ENCODE data around the gene BCAT1. TPM values are rescaled to one million over a fixed set of nuclear protein-coding genes. Genes with fewer than 3 reads are reported as not detected.

Gene BCAT1
- total and polyA plus RNA-seq, 2 donors (not counting 1 experiment from before 2014, with no cell fraction given), result 0.33 to 9.6 TPM

DNA sequence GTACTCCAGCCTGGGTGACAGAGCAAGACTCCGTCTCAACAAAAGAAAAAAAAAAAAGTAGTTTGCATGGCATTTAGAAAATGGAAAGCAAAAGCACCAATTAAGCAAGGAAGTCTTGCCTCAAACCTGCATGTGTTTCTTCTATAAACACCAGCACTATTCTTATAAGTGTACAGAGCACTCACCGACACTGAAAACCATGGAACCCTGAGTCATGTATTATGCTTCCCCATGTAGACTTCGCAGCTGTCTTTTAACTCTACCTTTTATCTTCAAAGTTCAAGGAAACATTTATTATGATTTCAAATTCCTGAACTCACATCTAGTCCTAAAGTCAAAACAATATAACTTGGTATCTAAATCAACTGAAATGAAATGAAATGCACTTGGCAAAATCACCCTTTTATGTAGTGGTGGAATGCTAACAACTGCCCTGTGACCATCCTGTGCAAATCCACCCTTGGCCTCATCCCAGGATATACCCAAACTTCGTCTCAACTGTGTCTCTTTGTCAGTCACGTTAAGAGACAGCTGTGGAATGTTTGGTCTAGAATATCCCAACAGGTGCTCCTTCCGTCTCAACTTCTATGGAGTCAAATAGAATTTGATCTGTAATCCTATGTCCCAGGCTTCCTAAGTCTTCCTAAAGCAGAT, 4.8 kb downstream of the BCAT1 start:
- H3K4me1 Mint-ChIP-seq, result peaks cover 36% of the 10 kb centered on the region
- intact Hi-C loops (cut with micrococcal nuclease), result no loop called here
- peaks cover 13% of the 10 kb centered on the region for H3K27me3 Mint-ChIP-seq

More for the DNA sequence above, 4.8 kb downstream of the BCAT1 start:
- Histone ChIP-seq H3K4me1 (ENCODE audit: control insufficient read depth in 2 of 2, insufficient read depth in 2 of 2, low read length in 2 of 2) (peaks cover 18 to 20% of the 10 kb centered on the region in 2 donors), H3K79me2 (ENCODE audit: control insufficient read depth, insufficient read depth, low read length) (no peaks in the 10 kb centered on the region), H3K27me3 (replicated peaks in 1 of 4; ENCODE audit: control extremely low read depth in 1 of 4, control insufficient read depth in 3 of 4, insufficient read depth in 4 of 4, low read length in 3 of 4) (peaks cover 0 to 16% (median 9%) of the 10 kb centered on the region in 4 experiments), H3K9ac (ENCODE audit: low read length) (no peak overlapping the region), H2AFZ (ENCODE audit: insufficient read depth, low read depth, low read length, poor library complexity, severe bottlenecking) (no peak overlapping the region), H3K9me3 (ENCODE audit: control extremely low read depth in 1 of 3, control insufficient read depth in 2 of 3, insufficient read depth in 1 of 3, low read length in 2 of 3) (no peaks in the 10 kb centered on the region), H3K4me2 (replicated peaks; ENCODE audit: low read depth, low read length, poor library complexity, severe bottlenecking) (no peak overlapping the region), H4K20me1 (ENCODE audit: control insufficient read depth, insufficient read depth, low read length, poor library complexity, severe bottlenecking) (no peaks in the 10 kb centered on the region), H3K4me3 (ENCODE audit: control extremely low read depth in 1 of 5, extremely low read depth in 1 of 5, insufficient read depth in 1 of 5, low read depth in 2 of 5, low read length in 4 of 5) (no peak overlapping the region), H3K27ac (ENCODE audit: low read length in 2 of 2) (no peak overlapping the region), H3K36me3 (replicated peaks in 1 of 2; ENCODE audit: control extremely low read depth in 1 of 2, control insufficient read depth in 1 of 2, extremely low read depth in 1 of 2, insufficient read depth in 2 of 2, low read length in 1 of 2) (no peaks in the 10 kb centered on the region)
- ATAC-seq (ENCODE audit: low read depth), result no peak
- POLR2A ChIA-PET, result interaction anchor here (0.7 kb wide), 1 partner anchor 8 kb away, joined by 5 read pairs; no protein-coding TSS in a partner anchor
- TF ChIP-seq CTCF (IDR thresholded peaks at IDR 0.05) (no peak), EZH2 (IDR thresholded peaks at IDR 0.05; ENCODE audit: borderline replicate concordance, insufficient read depth, low read depth, low read length, poor library complexity, severe bottlenecking) (no peak)
- 71% methylated on average over 2 of the region's 6 CpGs for WGBS (ENCODE audit: insufficient coverage)
- Mint-ChIP-seq H3K4me3 (no peak overlapping the region), H3K9me3 (ENCODE audit: insufficient read depth) (no peaks in the 10 kb centered on the region), H3K27ac (no peak overlapping the region)
- CTCF ChIA-PET, result no interaction called here
- no peak for DNase-seq

Measured in B cell (primary cell).